Inflammatory macrophage (primary cell): Measurements from ENCODE around the gene SIGLEC10.
A peak's percentile ranks its signal among the peaks of the same experiment; 100 is the strongest.

ENCODE experiments used
- DNase-seq, 2 donors: peaks; one replicate each; pipeline ENCODE4 v3.0.0-alpha.2; 2020 to 2022

The SIGLEC10 gene

DNA sequence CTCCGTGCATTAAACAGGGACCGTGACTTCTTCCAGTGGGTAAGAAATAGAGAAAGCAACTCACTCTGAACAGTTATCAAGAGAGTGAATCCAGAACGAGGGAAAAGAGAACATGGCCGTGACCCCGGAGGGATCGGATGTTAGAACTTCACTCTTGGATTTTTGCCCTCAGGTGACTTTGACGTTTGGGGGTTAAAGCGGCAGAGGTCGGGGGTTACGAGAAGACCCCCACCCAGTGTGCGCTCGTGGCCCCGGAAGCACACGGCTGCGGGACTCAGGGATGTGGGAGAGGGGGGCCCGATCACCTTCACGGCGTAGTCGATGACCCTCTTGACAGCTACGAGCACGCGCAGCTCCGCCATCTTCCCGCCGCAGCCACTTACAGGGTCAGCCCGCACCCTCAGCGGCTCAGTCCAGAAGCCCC, 51.5 kb downstream of the SIGLEC10 start, which contains the start of gene ETFB:
Gene ETFB (minus strand): TSS at position 424 of the 424 bp plus-strand sequence. CDS start 62 bp downstream, at position 362.
- DNase-seq = no peak

DNA sequence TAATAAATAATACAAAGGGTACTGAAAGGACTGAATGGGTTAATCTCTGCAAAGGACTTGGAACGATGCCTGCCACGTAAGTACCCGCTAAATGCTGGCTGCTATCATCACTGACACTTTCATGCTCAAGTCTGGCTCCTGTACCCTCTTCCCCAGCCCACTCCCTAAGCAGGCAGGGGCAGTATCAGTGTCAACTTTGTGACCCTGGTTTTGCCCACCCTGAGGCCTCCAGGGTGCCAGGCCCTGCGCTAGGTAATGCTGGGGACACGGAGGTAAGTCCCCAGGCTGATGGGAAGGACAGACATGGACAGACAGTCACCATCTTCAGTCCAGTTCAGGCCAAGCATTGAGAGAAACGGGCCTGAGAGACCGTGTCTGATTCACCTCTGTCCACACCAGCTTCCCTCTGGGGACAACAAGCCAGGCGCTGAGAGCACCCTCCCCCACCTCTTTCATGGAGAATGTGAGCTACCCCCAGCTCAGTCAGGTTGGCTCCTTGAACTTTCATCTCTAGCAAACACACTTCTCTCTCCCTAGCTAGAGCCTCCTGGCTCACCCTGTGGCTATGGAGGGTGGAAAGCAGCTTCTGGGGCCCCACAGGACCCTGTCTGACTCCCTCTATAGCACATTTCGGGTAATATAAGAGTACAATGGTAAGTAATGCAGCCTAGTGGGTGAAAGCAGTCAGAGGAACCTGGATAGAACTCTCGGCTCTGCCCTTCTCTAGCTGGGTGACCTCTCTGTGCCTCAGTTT, 52.1 kb downstream of the SIGLEC10 start:
- peak in 1 of 2 donors; percentile 36 for DNase-seq

DNA sequence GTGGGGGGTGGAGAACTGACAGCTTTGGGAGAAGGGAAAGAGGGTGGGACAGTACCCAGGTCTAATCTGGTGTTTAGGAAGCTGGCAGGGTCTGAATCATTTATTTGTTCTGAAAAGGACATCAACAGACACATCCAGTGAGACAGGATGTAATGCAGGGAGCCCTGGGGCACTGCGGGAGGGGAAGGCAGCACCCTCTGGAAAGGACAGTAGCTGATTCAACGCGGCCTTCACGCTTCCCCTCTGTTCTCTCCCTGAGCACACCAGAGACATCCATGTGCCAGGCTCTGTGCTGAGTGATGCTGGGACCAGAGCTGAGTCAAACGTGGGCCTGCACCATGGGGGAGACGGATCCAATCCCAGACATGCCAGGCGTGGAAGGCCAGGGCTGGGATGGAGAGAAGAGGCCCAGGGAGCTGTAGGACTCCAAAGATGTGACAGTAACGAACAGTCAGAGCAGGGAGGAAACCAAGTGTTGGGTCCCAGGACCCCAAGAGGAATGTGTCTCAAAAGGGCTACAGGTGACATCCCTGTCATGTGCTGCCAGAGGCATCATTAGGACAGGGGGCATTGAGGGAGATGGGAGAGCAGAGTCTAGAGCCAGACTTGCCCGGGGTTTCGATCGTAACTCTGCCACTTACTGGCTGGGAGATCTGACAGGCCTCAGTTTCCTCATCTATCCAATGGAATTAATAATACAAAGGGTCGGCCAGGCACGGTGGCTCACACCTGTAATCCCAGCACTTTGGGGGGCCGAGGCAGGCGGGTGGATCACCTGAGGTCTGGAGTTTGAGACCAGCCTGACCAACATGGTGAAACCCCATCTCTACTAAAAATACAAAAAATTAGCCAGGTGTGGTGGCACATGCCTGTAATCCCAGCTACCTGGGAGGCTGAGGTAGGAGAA, 53.0 kb downstream of the SIGLEC10 start:
- DNase-seq = no peak

DNA sequence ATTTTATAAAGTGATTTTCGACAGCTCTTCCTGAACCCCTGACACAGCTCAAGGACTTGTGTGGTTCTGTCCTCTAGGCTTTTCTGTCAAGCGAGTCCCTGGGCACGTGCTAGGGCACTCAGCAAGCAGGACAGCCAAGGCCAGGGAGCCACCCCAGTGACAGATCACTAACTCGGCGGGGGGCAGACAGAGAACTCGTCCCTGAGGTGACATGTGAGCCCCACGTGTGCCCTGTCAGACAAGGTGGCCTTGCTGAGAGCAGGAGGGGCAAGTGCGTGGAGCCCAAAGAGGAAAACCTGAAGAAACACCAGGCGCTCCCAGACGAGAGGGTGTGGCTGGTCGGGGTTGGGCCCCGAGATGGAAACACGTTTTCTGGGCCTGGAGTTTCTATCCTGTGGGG, 56.2 kb downstream of the SIGLEC10 start:
- DNase-seq = no peak
